Measurements from ENCODE around the gene CNTNAP5.

- TF ChIP-seq CTCF (IDR thresholded peaks at IDR 0.05) = no peak
- no peak for TF ChIP-seq EZH2 (IDR thresholded peaks at IDR 0.05; ENCODE audit: borderline replicate concordance, insufficient read depth, low read depth, low read length, poor library complexity, severe bottlenecking)
Observed at GRCh38 chr2:124894199-124894598, 869.1 kb downstream of the CNTNAP5 start.
